HG03097 (cell line): Measurements from ENCODE around the gene GFOD2.

Experiments used
- ATAC-seq: cut with Tn5 transposase; IDR thresholded peaks from one replicate; pipeline ENCODE4 v1.9.1; 2021; ENCODE audit not compliant: unreplicated experiment, low FRiP score

Gene GFOD2

DNA sequence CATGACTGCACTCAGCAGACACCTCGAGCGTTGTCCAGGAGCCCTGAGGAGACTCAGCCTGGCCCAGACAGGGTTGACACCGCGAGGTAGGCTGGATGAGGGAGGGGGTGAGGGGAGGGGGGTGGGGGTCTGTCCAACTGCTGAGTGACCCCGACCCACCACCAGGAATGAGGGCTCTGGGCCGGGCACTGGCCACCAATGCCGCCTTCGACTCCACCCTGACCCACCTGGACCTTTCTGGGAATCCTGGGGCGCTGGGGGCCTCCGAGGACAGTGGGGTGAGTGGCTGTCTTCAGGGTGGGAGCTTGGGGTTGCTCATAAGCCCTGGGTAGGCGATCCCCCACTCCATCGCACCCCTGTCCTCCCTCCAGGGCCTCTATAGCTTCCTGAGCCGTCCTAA is 71.4 kb downstream of the GFOD2 start:
- ATAC-seq: no peak

DNA sequence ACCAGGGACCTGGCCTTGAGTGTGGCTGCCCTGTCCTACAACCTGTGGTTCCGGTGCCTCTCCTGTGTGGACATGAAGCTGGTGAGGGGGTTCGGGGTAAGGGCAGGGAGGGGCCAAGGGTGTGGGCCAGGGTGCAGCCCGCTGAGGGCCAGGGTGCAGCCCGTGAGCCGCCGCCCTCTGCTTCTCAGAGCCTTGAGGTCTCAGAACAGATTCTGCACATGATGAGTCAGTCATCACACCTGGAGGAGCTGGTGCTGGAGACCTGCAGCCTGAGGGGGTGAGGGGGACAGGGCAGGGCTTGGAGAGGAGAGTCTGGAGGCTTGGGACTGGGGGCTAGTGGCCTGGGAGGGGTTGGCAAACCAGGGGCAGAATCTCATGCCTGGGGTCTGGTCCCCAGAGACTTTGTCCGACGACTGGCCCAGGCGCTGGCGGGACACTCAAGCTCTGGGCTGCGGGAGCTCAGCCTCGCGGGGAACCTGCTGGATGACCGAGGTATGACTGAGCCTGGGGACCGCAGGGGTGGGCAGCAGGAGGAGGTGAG is 71.9 kb downstream of the GFOD2 start:
- ATAC-seq: no peak

DNA sequence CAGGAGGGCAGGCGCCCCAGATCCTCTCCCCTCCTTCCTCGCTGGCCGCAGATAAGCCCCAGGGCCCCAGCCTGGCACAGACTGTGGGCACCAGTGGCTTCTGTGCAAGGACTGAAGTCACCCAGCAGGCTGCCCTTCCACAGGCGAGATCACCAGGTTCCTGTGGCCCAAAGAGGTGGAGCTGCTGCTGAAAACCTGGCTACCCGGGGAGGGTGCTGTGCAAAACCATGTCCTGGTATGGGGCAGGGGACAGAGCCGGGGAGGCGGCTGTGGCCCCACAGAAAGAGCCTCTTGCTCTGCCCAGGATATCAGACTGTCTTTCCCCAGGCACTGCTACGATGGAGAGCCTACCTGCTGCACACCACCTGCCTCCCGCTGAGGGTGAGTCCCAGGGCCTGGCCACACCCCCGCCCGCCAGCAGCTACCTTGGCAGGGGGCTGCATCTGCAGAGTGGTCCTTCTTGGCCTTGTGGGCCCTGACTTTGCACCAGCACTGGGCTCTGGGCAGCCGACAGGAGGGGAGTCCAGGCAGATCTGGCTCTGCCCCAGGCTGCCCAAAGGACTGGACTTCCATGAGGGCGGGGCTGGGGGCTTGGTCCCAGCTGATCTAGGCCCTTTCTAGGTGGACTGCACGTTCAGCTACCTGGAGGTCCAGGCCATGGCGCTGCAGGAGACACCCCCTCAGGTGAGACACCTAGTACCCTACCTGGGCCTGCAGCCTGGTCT is 73.6 kb downstream of the GFOD2 start:
- no peak for ATAC-seq

DNA sequence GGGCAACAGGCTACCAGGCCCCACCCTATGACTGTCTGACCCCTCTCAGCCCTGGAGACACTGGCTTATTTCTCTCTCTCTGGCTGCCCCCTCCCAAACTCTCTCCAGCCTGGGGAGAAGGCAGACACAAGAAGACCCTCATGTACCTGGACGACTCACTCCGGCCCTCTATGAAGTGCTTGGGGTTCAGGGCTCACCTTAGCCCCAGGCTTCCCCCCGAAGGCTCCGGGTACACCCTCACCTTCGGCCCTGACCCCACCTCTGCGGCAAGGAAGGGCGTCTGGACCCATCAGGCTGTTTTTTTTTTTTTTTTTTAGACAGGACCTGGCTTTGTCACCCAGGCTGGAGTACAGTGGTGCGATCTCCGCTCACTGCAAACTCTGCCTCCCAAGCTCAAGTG is 75.1 kb downstream of the GFOD2 start:
- no peak for ATAC-seq

DNA sequence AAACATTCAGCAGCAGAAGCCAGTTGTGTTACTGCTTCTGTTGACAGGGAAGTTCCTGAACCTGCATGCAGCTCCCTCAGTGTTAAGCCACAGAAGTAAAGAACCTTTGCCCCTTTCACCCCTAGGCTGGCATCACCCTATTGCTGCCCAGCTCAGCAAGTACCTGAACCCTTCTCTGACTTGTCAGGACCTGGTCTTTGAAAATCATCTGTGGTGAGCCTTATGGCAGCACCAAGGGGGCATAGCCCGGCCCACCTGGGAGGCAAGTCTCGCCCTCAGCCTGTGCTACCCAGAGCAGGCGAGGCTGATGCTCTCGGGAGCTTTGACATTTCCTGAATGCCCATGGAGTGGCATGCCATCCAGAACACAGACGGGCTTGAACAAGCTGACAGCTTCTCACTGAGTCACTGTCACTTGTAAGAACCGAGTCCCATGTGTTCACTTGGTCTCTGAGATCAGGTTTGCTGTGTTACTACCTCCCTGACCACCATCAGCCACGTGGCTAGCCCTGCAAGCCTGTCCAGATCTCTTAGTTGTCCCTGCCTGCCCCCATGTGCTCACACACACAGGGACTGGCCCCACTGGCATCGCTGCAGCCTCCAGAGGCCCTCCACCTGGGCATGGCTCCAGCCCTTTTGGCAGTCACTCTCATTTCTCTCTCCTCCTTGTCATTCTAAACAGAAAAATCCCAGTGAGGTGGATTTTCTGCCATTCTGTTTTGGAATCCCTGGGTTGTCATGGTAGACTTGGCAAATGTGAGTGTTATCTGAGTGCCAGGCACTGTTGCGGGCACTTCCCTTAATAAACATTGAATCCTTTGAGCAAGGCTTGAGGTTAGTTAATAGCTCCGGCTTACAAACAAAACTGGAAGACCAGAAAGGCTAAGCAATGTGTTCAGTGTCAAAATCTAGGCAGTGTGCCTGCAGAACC is 77.1 kb downstream of the GFOD2 start:
- ATAC-seq: no peak

DNA sequence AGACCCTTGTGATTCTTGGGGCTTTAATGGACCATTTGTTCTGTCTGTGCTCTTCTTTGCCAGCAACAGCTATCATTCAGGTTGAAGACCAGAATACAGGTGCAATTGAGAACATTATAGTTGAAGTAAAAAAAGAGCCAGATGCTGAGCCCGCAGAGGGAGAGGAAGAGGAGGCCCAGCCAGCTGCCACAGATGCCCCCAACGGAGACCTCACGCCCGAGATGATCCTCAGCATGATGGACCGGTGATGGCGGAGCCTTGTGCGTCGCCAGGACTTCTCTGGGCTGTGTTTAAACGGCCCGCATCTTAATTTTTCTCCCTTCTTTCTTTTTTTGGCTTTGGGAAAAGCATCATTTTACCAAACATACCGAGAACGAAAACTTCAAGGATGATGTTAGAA is 81.5 kb downstream of the GFOD2 start:
- ATAC-seq: no peak

DNA sequence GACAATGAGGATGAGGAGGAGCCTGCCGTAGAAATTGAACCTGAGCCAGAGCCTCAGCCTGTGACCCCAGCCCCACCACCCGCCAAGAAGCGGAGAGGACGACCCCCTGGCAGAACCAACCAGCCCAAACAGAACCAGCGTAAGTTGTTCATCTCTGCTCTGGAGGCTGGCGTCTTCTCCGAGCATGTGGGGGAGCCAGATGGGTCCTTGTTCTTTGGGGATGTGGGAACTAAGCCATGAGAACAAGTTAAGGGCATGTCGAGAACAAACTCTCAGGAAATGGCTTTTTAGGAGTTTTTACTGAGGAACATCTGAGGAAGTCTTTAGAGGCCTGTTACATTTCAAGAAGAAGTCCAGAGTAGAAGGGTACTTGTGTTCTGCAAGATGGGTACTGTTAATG is 82.4 kb downstream of the GFOD2 start:
- ATAC-seq: no peak

DNA sequence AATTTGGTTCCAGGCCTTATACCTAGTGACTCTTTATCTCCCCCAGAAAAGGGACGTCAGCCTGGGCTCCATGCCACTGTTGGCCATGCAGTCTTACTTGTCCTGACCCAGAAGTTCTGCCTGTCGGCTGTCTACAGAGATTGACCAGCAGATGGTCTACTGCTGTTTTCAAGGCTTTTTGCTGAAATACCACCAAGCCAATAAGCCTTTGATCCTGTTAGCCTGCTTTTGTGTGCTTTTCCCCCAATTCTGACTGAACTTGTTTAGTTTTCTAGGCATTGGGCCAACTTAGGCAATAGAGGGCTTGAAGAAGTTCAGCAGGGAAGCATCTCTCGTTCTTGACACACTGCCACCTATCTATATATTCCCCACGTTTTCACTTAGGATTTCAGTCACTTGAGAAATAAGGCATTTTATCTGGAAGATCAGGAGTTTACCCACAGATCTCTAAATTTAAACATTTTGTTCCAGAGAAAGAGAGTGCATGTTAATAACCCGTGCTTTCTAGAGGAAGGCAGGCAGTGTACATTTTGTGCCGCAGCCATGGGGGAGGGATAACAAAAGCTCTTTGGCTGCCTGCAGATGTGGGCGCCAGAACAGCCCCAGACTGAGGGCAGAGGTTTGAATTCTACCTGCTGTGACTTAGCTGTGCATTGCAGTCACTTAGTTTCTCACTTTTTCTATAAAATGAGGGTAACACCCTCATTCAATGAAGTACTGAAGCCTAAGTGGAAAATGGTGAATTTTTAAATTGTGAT is 86.5 kb downstream of the GFOD2 start:
- no peak for ATAC-seq

DNA sequence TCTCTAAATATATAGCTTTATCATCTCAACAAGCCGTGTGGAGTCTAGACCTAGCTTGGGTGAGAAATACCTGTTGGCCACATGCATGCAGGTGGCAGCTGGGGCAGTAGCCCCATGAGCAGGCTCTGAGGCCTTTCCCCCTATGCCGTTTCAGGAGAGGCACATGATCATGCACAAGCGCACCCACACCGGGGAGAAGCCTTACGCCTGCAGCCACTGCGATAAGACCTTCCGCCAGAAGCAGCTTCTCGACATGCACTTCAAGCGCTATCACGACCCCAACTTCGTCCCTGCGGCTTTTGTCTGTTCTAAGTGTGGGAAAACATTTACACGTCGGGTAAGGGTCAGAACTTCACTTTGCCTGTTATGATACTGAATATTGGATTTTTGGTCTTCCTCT is 90.9 kb downstream of the GFOD2 start:
- no peak for ATAC-seq
